HG02938 (cell line): ENCODE results near the gene FXYD6.

Experiments used
- ATAC-seq: cut with Tn5 transposase; IDR thresholded peaks from one replicate; pipeline ENCODE4 v1.9.1; 2021; ENCODE audit warnings: mild to moderate bottlenecking, moderate library complexity; ENCODE audit not compliant: unreplicated experiment

The FXYD6 gene

DNA sequence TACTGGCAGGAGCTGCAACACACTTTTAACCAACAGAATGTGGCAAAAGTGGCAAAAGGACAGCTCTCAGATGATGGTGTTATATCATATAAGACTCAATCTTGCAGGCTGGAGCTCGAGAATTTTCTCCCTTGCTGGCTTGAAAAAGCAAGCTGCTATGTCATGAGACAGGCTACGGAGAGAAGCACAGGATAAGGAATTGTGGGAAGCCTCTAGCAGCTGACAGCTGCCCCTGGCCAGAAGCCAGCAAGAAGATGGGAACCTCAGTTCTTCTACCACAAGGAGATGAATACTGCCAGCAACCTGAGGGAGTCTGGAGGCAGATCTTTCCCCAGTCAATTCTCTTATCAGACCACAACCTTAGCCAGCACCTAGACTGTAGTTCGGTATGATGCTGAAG is 24.6 kb downstream of the FXYD6 start:
- no peak for ATAC-seq

DNA sequence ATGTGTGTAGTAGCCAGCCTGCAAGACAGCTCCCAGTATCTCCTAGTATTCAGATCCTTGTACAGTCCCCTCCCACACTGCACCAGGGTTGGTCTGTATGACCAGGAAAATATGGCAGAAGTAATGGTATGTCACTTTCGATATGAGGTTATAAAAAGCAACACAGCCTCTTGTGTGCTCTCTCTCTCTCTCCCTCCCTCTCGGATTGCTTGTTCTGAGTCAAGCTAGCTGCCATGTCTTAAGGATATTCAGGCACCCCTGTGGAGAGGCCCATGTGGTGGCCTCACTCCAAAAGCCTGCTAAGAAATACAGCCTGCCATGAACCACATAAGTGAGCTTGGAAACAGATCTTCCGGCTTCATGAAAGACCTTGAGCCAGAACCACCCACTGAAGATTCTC is 25.4 kb downstream of the FXYD6 start:
- no peak for ATAC-seq

DNA sequence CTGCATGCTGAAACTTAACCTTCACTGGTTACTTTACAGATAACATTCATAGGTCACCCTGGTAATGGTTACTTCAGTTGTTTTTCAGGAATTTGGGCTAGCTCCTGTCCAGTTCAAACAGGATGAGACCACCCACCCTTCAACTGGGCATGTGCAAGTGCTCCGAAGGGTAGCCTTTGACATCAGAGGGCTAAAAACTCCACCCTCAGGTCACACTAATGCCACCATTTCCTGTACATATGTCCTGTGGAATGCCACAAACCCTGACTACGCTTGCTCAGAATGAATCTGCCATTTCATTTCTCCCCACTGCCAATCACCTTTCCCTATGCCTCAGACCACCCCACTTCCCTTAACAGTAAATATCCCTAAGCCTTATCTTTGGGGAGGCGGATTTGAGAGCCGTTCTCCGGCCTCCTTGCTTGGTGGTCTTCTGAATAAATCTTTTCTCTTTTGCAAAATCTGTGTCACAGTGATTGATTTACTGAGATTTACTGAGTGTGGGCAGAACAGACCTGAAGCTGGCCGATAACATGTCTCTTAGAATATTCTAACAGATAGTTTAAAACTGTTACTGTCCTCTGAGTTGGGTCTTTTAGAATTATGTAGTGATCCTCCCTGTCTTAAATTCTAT is 26.6 kb downstream of the FXYD6 start:
- ATAC-seq: no peak

DNA sequence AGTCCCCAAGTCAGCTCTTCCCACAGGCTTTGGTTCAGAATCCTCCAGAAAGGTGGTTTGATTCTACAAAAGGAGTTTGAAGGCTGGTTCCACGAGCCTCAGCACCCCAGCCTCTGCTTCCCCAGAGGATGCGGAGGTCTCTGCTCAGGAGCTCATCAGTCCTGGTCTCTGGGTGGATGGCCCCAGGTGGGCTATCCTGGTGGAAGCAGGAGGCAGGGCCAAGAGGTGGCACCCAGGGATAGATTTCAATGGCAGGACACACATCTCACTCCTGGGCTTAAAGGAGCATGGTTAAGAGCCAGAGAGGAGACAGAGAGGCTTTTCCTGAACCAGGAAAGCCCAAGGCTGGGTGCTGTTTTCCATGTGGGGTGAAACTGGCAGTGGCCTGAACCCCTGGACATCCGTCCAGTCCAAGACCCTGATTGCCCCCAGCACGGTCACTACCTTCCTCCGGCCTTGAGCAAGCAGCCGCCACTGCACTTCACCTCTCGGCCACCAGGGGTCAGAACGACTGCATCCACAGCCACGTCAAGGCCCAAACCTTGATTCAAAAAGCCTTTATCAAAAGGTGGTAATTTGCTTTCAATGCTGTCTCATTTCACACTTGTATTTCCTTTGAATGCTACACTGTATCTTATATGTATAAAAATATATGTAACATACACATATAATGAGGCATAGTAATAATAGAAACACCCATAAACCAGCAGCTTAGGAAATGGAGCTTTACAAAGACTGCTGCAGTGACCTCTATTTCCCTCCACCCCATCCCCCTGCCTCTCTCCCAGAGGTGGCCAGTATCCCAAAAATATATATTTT is 32.6 kb downstream of the FXYD6 start:
- ATAC-seq: no peak

DNA sequence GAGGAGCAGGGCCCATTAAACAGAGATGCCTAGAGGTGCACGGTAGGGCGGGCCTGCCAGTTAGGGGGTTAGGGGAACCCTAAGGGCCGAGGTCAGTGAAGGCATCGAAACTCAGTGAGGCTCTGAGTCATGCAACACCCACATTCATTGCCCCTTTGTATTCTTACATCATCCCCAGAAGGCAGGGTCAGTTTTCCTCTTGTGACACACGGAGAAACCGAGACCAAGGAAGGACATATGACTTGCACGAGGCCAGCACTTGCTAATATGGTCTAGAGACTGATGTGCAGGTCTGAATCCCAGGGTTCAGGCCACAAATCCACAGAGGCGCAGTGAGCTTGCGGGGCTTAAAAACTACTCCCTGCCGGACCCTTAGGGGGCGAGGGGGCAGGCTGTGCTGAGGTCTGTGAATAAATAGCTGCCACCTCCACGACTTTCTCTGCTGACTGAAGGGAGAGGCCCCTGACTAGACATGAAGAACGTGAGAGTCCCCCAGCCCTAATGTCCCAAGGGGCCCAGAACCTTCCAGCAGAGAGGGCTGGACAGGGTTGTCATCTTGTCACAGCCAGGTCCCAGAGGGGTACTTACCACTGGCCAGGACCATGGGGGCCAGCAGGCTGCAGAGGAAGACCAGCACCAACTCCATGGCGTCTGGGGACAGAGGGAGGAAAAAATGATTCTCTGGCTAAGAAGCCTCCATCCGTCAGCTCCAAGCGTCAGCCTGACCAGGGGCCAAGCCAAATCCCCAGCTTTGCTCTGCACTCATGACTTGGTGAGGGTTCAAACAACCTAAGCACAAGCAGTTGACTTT is 34.1 kb downstream of the FXYD6 start:
- ATAC-seq: no peak

DNA sequence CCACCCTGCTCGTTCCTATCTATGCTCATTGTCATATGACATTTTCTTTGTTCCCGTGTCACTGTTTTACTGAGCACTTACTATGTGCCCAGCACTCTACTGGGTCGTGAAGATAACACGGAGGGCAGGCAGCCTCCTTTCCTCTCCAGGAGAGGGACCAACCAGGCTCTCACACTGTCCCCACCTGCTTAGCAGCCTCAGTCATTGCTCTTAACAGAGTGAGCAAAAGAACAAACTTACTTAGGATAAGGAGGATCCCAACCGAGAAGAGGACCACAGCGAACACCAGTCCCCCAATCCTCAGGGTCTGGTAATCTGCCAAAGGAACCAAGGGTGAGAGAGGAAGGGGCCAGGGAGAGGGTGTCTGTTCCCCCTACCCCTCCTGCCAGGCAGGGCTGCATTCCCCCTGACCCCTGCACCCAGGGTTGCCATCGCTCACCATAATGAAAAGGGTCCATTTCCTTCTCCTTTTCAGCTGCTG is 34.9 kb downstream of the FXYD6 start:
- ATAC-seq: no peak

DNA sequence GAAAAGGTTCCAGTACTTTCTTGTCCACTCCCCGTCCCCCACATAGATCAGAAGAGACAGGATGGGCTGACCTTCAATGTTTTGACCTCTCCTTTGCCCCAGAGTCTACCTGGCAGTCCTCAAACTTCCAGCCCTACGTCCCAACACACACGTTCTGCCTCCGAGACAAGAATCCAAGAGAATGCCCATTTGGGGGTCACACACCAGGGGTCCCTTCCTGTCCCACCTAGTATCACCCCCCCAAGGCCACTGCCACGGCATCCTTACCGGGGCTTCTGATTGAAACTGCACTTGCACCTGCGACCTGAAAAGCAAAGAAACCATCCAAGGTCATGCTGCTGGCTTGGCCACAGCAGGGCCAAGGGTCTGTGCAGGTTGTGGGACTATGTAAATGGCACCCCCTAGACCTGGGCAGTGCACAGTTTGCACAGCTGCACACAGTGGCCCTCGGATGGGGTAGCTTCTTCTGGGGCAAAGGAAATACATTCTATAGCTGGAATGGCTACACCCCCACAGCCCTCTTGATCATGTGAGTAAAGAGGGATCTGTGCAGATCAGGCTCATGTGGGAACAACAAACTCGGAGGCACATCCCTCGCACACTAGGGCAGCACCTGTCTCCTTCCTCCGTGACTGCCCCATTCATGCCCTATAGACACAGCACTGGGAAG is 35.4 kb downstream of the FXYD6 start:
- ATAC-seq: no peak

DNA sequence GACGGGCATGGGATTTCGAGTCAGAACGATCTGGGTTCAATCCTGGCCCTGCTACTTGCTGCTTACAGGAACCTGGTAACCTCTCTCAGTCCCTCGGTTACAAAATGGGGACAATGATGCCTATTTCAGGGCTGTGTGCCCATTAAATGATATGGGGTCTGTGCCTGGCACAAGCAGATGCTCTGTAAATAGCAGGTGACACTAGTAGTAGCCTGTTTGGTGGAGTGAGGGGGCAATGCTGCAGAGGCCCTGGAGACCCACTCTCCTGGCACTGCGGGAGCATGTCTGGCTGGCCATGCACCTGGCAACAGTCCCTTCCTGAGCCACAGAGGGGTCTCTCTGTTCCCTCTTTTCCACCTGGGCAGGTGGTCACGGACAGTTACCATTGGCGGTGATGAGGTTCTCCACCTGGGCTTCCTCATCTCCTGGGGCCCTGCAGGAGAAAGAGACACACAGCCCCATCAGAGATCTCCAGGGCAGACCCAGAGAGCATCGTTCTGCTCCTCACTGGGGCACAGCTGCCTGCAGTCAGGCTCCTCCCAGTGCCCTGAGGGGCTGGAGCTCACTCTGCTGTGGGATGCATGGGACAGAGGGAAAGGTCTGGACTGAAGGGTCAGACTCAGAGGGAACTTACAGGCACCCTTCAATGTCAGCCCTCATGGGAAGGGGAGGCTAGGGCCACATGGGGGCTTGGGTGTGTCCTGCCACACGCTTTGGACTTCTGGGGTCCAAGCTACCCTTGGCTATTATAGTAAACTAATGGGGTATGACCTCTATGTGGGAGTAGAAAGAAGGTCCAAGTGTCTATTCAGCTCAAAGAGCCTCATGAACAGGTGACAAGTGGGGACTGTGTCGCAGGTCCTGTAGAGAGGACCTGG is 36.3 kb downstream of the FXYD6 start:
- ATAC-seq: no peak

DNA sequence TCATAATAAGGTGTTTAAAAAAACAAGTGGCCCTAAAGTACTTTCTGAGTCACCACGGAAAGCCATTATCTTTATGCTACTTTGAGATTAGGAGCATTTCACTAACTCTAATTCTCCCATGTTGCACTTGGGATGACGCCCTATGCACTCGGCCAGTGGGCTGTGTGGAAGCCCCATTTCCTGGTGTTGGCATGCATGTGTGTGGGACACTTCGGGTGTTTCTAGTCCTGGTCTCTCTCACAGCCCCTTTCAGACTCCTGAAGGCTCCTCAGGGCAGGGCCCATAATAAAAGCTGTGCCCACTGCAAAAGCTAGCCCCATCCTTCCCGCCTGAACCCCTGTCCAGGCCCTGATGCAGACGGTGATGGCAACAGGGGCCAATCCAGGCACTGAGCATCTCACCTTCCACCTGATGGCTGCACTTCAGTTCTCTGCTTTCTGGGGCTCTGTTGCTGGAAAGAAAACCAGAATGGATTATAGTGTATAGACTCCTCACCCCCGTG is 37.0 kb downstream of the FXYD6 start:
- ATAC-seq: no peak

DNA sequence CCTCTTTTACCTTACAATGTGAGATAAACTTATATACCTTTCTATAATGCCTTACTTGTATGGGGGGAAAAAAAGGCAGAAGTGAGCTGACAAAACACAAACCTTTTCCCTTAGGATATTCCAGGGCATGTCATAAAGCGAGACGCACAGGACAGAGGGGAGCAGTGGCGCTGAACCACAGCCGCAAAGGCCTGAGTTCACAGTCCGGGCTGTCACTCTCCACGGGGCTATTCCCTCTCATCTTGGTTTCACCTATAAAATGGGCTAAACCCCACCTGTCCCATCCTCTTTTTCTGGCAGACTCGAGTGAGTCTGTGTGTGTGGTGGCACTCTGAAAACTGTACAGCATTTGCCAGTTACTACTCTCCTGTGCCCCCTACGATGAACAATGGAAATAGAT is 37.6 kb downstream of the FXYD6 start:
- no peak for ATAC-seq

DNA sequence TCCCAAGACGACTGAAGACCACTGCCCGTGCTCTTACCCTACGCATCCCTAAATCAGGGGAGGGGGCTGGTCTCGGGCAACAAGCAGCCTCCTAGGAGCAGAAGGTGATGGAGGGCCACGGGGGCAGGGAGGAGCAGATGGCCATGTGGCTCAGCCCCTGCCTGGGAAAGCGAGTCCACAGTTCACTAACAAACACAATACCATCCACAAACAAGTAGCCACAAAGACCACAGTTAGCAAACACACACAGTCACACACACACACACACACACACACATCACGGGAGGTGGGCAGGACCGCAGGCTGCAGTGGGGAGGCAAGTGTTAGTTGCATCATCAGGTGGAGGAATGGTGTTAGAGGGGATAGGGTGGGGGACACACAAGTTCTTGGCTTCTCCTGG is 38.7 kb downstream of the FXYD6 start:
- ATAC-seq: no peak

DNA sequence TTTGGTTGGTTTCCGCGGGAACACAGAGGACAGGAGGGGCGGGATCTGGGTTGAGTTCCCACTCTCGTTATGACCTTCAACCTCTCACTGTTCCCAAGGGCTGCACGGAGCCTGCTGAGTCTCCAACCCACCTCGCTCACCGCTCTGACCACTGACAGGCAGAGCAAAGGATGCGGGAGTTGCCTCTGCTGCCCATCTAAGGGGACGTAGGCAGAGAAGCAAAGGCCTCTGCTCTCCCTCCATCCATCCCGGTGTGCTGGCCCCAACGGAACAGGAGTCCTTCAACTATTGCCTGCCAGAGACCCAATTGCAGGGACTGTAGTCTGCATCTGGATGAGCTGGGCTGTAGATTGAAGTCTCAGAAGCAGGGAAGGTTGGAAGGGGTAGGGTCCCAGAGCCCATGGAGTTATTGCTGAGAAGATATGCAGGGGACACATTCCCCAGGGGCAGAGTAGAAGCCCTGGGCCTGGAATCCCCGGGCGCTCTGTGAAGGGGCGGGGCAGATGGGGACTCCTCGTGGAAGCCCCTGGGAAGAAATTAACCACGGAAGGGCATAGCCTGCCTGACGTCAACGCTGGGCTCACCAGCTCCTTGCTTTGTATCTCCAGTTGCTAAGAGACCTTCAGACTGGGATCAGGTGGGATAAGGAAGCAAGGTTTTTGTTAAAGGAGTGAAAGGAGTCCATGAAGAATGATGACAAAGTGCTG is 39.2 kb downstream of the FXYD6 start:
- ATAC-seq: no peak

DNA sequence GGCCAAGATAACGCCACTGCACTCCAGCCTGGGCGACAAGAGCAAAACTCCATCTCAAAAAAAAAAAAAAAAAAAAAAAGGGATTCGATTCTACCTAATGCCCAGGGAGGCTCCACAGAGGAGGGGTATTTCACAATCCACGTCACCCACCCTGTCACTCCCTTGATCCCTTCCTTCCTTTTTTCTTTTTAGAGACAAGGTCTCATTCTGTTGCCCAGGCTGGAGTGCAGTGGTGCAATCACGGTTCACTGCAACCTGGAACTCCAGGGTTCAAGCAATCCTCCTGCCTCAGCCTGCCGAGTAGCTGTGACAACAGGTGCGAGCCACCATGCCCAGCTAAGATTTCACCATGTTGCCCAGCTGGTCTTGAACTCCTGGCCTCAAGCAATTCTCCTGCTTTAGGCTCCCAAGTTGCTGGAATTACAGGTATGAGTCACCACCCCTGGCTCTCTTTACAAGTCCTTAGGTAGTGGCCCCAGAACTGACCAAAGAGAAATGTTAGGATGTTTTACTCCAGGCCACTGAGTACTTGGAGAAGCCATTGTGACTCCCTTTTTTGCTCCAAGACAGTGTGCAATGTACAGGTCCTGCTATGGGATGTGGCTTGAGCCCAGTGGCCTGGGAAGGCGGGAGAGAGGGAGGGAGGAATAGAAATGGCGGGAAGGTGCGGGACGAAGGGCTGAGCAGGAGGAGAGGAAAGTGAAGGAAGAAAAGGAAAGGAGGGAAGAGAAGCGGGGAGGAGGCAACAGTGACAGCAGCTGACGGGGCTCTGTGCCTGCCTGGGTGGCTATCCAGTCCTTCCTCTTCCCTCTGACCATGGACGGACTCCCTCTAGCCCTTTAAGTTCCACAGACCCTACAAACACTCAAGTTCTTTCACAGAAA is 40.1 kb downstream of the FXYD6 start:
- no peak for ATAC-seq

DNA sequence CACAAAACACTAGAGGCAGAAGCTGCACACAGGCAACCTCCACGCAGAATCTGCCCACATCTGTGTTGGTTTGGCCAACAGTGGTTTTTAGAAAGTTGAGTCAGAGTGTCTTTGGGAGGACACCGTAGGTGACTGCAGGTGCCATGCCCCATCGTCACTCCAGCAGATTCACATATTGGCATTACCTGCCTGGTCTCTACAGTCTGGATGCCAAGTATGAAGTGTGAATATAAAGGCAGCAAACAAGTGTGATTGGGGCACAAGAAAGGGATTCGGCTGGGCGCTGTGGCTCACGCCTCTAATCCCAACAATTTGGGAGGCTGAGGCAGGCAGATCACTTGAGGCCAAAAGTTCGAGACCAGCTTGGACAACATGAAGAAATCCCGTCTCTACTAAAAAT is 40.9 kb downstream of the FXYD6 start:
- ATAC-seq: no peak

DNA sequence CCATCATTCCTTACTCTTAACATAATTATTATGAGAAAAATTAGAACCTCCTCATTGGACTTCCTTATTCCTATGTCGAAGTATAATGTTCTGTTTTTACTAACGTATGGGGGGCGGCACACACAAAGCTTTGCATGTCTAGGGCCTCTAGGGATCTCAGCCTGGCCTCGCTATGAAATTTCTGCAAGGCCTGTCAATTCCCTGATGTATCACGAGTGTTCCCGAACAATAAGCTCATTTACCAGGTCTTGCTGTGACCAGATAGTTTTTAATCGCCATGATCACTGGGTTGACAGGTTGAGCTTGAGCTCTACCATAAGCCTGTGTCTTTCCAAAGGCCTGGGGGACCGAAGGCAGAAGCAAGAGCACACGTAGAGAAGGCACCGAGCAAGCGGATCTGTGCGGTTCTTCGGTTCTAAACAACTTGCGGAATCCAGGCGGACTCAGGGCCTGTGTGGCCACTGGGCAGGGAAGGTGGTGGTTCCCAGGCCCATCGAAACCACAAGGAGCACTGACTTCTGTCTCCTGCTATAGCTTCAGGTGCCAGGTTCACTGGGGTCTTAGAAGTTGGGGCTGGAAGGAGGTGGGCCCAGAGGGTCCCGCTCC is 41.5 kb downstream of the FXYD6 start:
- ATAC-seq: no peak

DNA sequence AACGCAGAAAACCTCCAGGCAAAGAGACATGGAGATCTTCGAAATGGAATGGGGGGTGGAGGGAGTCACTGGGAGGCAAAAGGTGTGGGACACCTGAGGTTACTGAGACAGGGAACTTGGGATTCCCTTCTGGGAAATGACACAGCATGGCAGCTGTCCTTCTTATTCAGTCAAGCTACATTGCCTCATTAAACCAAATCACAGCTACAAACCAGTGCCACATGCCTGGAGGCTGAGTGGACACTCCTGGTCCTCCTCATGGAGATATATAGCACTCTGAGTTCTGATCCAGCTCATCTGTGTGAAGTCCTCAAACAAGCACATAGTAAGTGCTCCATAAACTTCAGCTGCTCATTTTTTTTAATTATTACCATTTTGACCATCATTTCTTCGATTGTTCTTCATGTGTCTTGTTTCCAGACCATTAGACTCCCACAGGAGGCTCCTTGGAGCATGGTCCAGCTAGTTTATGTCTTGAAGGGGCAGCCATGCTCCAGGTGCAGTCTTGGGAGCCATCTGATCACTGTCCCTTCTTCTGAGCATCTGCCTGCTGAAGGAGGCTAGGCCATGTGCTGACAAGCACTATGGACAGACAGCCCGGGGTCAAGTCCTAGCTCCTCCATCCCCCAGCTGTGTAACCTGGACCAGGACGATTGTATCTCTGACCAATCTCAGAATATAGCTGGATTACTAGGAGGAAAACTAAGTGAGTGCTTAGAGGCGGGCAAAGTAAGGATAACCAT is 42.2 kb downstream of the FXYD6 start:
- no peak for ATAC-seq

DNA sequence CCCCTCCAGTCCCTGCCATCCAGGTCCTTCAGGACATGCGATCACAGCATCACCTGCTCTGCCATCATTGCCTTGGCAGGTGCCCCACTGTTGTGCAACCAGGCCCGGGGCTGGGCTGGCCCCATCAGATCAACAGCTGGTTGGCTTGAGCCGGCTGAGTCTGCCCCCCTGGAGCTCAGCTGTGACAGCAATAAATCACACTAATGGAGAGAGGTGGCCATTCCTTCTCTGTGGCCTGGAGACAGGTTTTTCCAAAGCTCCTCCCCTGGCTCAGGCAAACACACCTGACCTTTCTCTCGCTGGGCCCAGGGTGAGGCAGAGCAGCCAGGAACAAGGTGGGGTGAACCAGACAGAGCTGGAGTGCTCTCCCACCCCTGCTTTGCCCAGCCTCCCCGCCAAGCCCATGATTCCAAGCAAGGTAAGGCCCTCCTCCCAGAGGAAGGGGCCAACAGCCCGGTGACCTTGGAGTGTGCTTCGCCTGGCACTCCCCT is 43.0 kb downstream of the FXYD6 start:
- ATAC-seq: no peak
